Activated CD4-positive, alpha-beta T cell treated with anti-CD3 and anti-CD28 coated beads, Interleukin-2, amount 50 U/mL, for 48 hours (primary cell): ENCODE measurements around the gene HSF5.
"Not testable (repeated sequence)": the region's sequence is repeated elsewhere in the genome, so short reads cannot be mapped to it uniquely, and the experiment has no call there.

ENCODE experiments used
- DNase-seq, 2 experiments: peaks; one replicate each; pipeline ENCODE4 v3.0.0-alpha.2; 2020

Gene HSF5

GRCh38 chr17:58412064-58412703, 76.0 kb downstream of the HSF5 start:
- no peak for DNase-seq

GRCh38 chr17:58411408-58411894, 76.8 kb downstream of the HSF5 start:
- DNase-seq, result no peak

GRCh38 chr17:58410714-58411407, 77.3 kb downstream of the HSF5 start:
- DNase-seq, result no peak

- DNase-seq, result no peak
Measured at GRCh38 chr17:58409432-58409831, 78.8 kb downstream of the HSF5 start.

- no peak for DNase-seq
Measured at GRCh38 chr17:58403311-58403710, 84.9 kb downstream of the HSF5 start.

- no peak for DNase-seq
Measured at GRCh38 chr17:58402679-58403078, 85.5 kb downstream of the HSF5 start.

- DNase-seq, result peak in 1 of 2 experiments; percentile 19
Measured at GRCh38 chr17:58402047-58402446, 86.2 kb downstream of the HSF5 start.

GRCh38 chr17:58401287-58401686, 86.9 kb downstream of the HSF5 start:
- DNase-seq, result no peak

GRCh38 chr17:58400826-58401225, 87.4 kb downstream of the HSF5 start:
- no peak for DNase-seq

- no peak for DNase-seq
Measured at GRCh38 chr17:58399974-58400373, 88.2 kb downstream of the HSF5 start.

GRCh38 chr17:58398574-58399266, 89.5 kb downstream of the HSF5 start:
- no peak for DNase-seq

- DNase-seq, result not testable (repeated sequence)
Measured at GRCh38 chr17:58397421-58397820, 90.8 kb downstream of the HSF5 start.

- DNase-seq, result no peak
Measured at GRCh38 chr17:58396173-58396572, 92.0 kb downstream of the HSF5 start.

- no peak for DNase-seq
Measured at GRCh38 chr17:58394534-58395223, 93.5 kb downstream of the HSF5 start.

GRCh38 chr17:58391302-58391984, 96.8 kb downstream of the HSF5 start:
- no peak for DNase-seq

- no peak for DNase-seq
Measured at GRCh38 chr17:58390884-58391283, 97.3 kb downstream of the HSF5 start.

- DNase-seq, result no peak
Measured at GRCh38 chr17:58388302-58389190, 99.7 kb downstream of the HSF5 start.

GRCh38 chr17:58387834-58388233, 100.4 kb downstream of the HSF5 start:
- no peak for DNase-seq

- no peak for DNase-seq
Measured at GRCh38 chr17:58386708-58387107, 101.5 kb downstream of the HSF5 start.

- no peak for DNase-seq
Measured at GRCh38 chr17:58385359-58385899, 102.8 kb downstream of the HSF5 start.

- DNase-seq, result no peak
Measured at GRCh38 chr17:58384897-58385296, 103.3 kb downstream of the HSF5 start.
